IMR-90 (cell line): ENCODE measurements around the gene POLR3K. TPM values are rescaled to one million over a fixed set of nuclear protein-coding genes. Genes with fewer than 3 reads are reported as not detected.

ENCODE experiments used
- ATAC-seq: fragments of 200-7000 bp; cut with Tn5 transposase; 2 replicates; pipeline ENCODE4 v1.9.1; 2020; ENCODE audit warnings: low read depth, mild to moderate bottlenecking, moderate library complexity
- BruUV-seq: library from RNA; stranded (reverse); fragments of 400-500 nt; replicated peaks from 2 replicates; lab custom pipeline; 2021; lab: Mats Ljungman, UMichigan
- CTCF ChIA-PET: fragments of 300-600 bp; formaldehyde crosslinking; extraction: SDS; loops from one replicate; lab custom pipeline; 2021; ENCODE audit warnings: antibody characterized with exemption; lab: Yijun Ruan, JAX
- POLR2A ChIA-PET: fragments of 300-600 bp; sonication (Branson Sonifier 250); formaldehyde crosslinking; loops from one replicate; lab custom pipeline; 2022; ENCODE audit warnings: antibody characterized with exemption; ENCODE audit not compliant: unreplicated experiment; lab: Charles Lee
- DNase-seq: peaks from one replicate; pipeline ENCODE4 v3.0.0; 2013
- H2AFZ ChIP-seq: replicated peaks from 2 replicates; pipeline ENCODE3; 2013; ENCODE audit warnings: low read length, mild to moderate bottlenecking; ENCODE audit not compliant: poor library complexity
- H2AK5ac ChIP-seq: 2 replicates; pipeline ENCODE4 v1.6.1; 2013; ENCODE audit warnings: low read depth, low read length, inconsistent platforms
- H2AK9ac ChIP-seq: replicated peaks from 2 replicates; pipeline ENCODE3; 2013; ENCODE audit warnings: mild to moderate bottlenecking, low read depth, low read length, moderate library complexity; ENCODE audit not compliant: poor library complexity
- H2BK120ac ChIP-seq: 2 replicates; pipeline ENCODE4 v1.6.1; 2013; ENCODE audit warnings: low read depth, low read length, inconsistent platforms
- H2BK15ac ChIP-seq: 3 replicates; pipeline ENCODE4 v1.6.1; 2013; ENCODE audit warnings: low read depth, low read length, inconsistent platforms
- H2BK20ac ChIP-seq: 2 replicates; pipeline ENCODE4 v1.6.1; 2013; ENCODE audit warnings: low read depth, mild to moderate bottlenecking, inconsistent platforms, low read length, moderate library complexity
- H2BK5ac ChIP-seq: 2 replicates; pipeline ENCODE4 v1.6.1; 2013; ENCODE audit warnings: mild to moderate bottlenecking, low read depth, low read length, inconsistent platforms; ENCODE audit not compliant: poor library complexity, severe bottlenecking
- H3K14ac ChIP-seq: replicated peaks from 2 replicates; pipeline ENCODE4 v1.6.1; 2013; ENCODE audit warnings: low read depth, low read length, inconsistent platforms
- H3K18ac ChIP-seq: 2 replicates; pipeline ENCODE4 v1.6.1; 2013; ENCODE audit warnings: low read depth, low read length, control low read depth
- H3K23ac ChIP-seq: 2 replicates; pipeline ENCODE4 v1.6.1; 2013; ENCODE audit warnings: low read depth, low read length, inconsistent platforms
- H3K27ac ChIP-seq: 2 replicates; pipeline ENCODE4 v1.5.1; 2013; ENCODE audit warnings: mild to moderate bottlenecking, control low read depth, low read length; ENCODE audit not compliant: insufficient read depth
- H3K27me3 ChIP-seq: 2 replicates; pipeline ENCODE4 v1.6.1; 2013; ENCODE audit warnings: low read length; ENCODE audit not compliant: control insufficient read depth, insufficient read depth
- H3K36me3 ChIP-seq: 2 replicates; pipeline ENCODE4 v1.6.1; 2013; ENCODE audit warnings: low read length, mixed read lengths; ENCODE audit not compliant: control insufficient read depth, insufficient read depth
- H3K4ac ChIP-seq: 2 replicates; pipeline ENCODE4 v1.6.1; 2013; ENCODE audit warnings: low read depth, low read length, inconsistent platforms
- H3K4me1 ChIP-seq: 2 replicates; pipeline ENCODE4 v1.6.1; 2013; ENCODE audit warnings: low read length, mixed read lengths; ENCODE audit not compliant: control insufficient read depth, insufficient read depth
- H3K4me2 ChIP-seq: 2 replicates; pipeline ENCODE4 v1.6.1; 2013; ENCODE audit warnings: low read depth, mild to moderate bottlenecking, control low read depth, low read length, moderate library complexity
- H3K4me3 ChIP-seq: 2 replicates; pipeline ENCODE4 v1.5.1; 2013; ENCODE audit warnings: low read depth, mild to moderate bottlenecking, control low read depth, low read length, moderate library complexity; ENCODE audit not compliant: insufficient read depth
- H3K56ac ChIP-seq: 2 replicates; pipeline ENCODE4 v1.6.1; 2013; ENCODE audit warnings: low read length, inconsistent platforms; ENCODE audit not compliant: insufficient read depth; ENCODE audit errors: extremely low read depth
- H3K79me1 ChIP-seq, 2 experiments: 2 replicates each; pipeline ENCODE4 v1.6.1; 2013; ENCODE audit warnings: low read length in 2 of 2, inconsistent platforms in 1 of 2, low read depth in 1 of 2
- H3K9ac ChIP-seq: 2 replicates; pipeline ENCODE4 v1.6.1; 2013; ENCODE audit warnings: low read depth, low read length, control low read depth
- H3K9me1 ChIP-seq: 2 replicates; pipeline ENCODE4 v1.6.1; 2013; ENCODE audit warnings: low read length, inconsistent platforms; ENCODE audit not compliant: insufficient read depth
- H3K9me3 ChIP-seq: 2 replicates; pipeline ENCODE4 v1.6.1; 2013; ENCODE audit warnings: low read length; ENCODE audit not compliant: control insufficient read depth, insufficient read depth
- H4K20me1 ChIP-seq: 2 replicates; pipeline ENCODE4 v1.6.1; 2013; ENCODE audit warnings: low read length, inconsistent platforms; ENCODE audit not compliant: insufficient read depth
- H4K5ac ChIP-seq: 2 replicates; pipeline ENCODE4 v1.6.1; 2013; ENCODE audit warnings: mild to moderate bottlenecking, low read depth, low read length, control low read depth
- H4K8ac ChIP-seq, 2 experiments: 2 replicates each; pipeline ENCODE4 v1.6.1; 2013; ENCODE audit warnings: low read depth in 2 of 2, low read length in 2 of 2, control low read depth in 1 of 2, inconsistent platforms in 1 of 2
- H4K91ac ChIP-seq: 2 replicates; pipeline ENCODE4 v1.6.1; 2013; ENCODE audit warnings: low read depth, low read length, inconsistent platforms; ENCODE audit not compliant: insufficient read depth
- CHD1 ChIP-seq: IDR thresholded peaks from 2 replicates; pipeline ENCODE4 v1.6.1; 2012; ENCODE audit warnings: low read depth, low read length, improper control_type of control experiment
- ELK1 ChIP-seq: fragments of 150-350 bp; IDR thresholded peaks from 2 replicates; pipeline ENCODE4 v1.6.1; 2016; ENCODE audit warnings: low read depth, mild to moderate bottlenecking, low read length, moderate library complexity, borderline replicate concordance
- FOS ChIP-seq: fragments of 150-350 bp; IDR thresholded peaks from 2 replicates; pipeline ENCODE4 v1.6.1; 2016; ENCODE audit warnings: low read depth, low read length
- MAFK ChIP-seq: IDR thresholded peaks from 2 replicates; pipeline ENCODE4 v1.6.1; 2012; ENCODE audit warnings: low read depth, low read length, improper control_type of control experiment
- MAZ ChIP-seq: IDR thresholded peaks from 2 replicates; pipeline ENCODE4 v1.6.1; 2012; ENCODE audit warnings: low read depth, mild to moderate bottlenecking, low read length, improper control_type of control experiment, moderate library complexity, borderline replicate concordance
- POLR2A ChIP-seq: IDR thresholded peaks from 2 replicates; pipeline ENCODE4 v1.6.1; 2012; ENCODE audit warnings: mild to moderate bottlenecking, low read depth, low read length
- RAD21 ChIP-seq: IDR thresholded peaks from 2 replicates; pipeline ENCODE4 v1.6.1; 2012; ENCODE audit warnings: low read length, improper control_type of control experiment
- SMC3 ChIP-seq: fragments of 150-350 bp; IDR thresholded peaks from 2 replicates; pipeline ENCODE4 v1.6.1; 2016; ENCODE audit warnings: low read depth, mild to moderate bottlenecking, antibody characterized with exemption, low read length, moderate library complexity
- USF2 ChIP-seq: fragments of 150-350 bp; IDR thresholded peaks from 2 replicates; pipeline ENCODE4 v1.6.1; 2017; ENCODE audit warnings: mild to moderate bottlenecking, antibody characterized with exemption, low read length, low read depth
- WGBS, 2 experiments: methylation state at CpG; one replicate each; pipeline versions ENCODE4 v1.1.5 to v1.1.7; 2013; ENCODE audit warnings: missing lambda C conversion rate in 2 of 2; ENCODE audit not compliant: insufficient read length in 1 of 2; ENCODE audit errors: extremely low coverage in 2 of 2; 5-methylcytosine and 5-hydroxymethylcytosine counted together
- dilution Hi-C: fragments of 300-500 bp; cut with HindIII; formaldehyde crosslinking; loops from one replicate; pipeline ENCODE4 v1.14.3; 2018; ENCODE audit warnings: low sequenced_read_pairs; ENCODE audit not compliant: unreplicated experiment
- in situ Hi-C: fragments of 300-500 bp; cut with MboI; formaldehyde crosslinking; loops from 3 replicates; pipeline ENCODE4 v1.14.3; 2019; ENCODE audit warnings: low sequenced_read_pairs, inconsistent platforms, mixed read lengths
- intact Hi-C: fragments of 100-400 bp; cut with micrococcal nuclease; formaldehyde crosslinking; loops from 2 replicates; pipeline ENCODE4 v1.10.0; 2022
- polyA plus RNA-seq, 3 experiments: library from polyadenylated mRNA; depleted of rRNA; stranded (reverse); fragments of >200 nt; gene quantifications; 2 replicates each; pipeline ENCODE4 v1.2.3, GENCODE V29; 2012; ENCODE audit warnings: low replicate concordance in 1 of 3
- total RNA-seq: library from RNA; depleted of rRNA; stranded (reverse); fragments of >200 nt; gene quantifications from 2 replicates; pipeline ENCODE4 v1.2.3, GENCODE V29; 2012

POLR3K gene
- total and polyA plus RNA-seq, 2 of the 4 experiments (the other 2 are of a cell fraction): 9.0 to 39.5 TPM

DNA sequence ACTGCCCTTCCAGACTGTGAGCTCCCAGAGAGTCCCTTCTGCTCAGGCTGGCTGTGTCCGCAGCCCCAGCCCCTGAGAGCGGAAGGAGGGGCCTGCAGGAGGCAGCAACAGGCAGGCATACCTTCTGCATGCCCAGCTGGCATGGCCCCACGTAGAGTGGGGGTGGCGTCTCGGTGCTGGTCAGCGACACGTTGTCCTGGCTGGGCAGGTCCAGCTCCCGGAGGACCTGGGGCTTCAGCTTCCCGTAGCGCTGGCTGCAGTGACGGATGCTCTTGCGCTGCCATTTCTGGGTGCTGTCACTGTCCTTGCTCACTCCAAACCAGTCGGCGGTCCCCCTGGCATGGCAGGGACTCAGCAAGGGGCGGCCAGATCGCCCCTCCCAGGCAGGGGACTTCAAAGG, 10.1 kb upstream of the POLR3K start (continued):
- no peak for TF ChIP-seq POLR2A

DNA sequence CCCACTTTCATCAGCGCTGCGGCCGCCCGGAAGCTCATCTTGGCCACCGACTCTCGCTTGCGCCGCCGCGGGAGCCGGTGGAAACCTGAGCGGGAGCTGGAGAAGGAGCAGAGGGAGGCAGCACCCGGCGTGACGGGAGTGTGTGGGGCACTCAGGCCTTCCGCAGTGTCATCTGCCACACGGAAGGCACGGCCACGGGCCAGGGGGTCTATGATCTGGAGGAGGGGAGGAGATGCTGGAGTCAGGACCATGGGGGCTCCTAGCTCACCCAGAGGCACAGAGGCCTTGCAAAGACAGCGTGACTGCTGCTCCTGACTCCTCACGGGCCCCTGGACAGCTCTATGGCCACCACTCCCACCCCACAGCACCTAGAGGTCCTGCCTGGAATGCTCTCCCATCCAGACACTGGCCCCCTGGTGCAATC, 9.6 kb upstream of the POLR3K start:
- H3K9me1 ChIP-seq: no peaks in the 10 kb centered on the region
- no peak overlapping the region for H3K27ac ChIP-seq
- BruUV-seq: no TSS peak
- in situ Hi-C loops (no loop called here), dilution Hi-C loops (no loop called here), intact Hi-C loops (no loop called here)
- H2BK5ac ChIP-seq: no peak overlapping the region
- no peak overlapping the region for H2AK5ac ChIP-seq
- no peak overlapping the region for H4K5ac ChIP-seq
- H3K27me3 ChIP-seq: no peaks in the 10 kb centered on the region
- no peak overlapping the region for H3K18ac ChIP-seq
- H3K4me3 ChIP-seq: no peak overlapping the region
- peaks cover 24 to 62% of the 10 kb centered on the region in 2 experiments for H3K79me1 ChIP-seq
- ChIA-PET CTCF (interaction anchor here (1.0 to 1.1 kb wide), 2 partner anchors 32 to 34 kb away, joined by 3 to 5 read pairs; no protein-coding TSS in a partner anchor), POLR2A (no interaction called here)
- H2BK120ac ChIP-seq: no peak overlapping the region
- DNase-seq: no peak
- no peak for ATAC-seq
- H2AFZ ChIP-seq: no peak overlapping the region
- H3K14ac ChIP-seq: no peak overlapping the region
- H3K36me3 ChIP-seq: peaks cover 69% of the 10 kb centered on the region
- H4K20me1 ChIP-seq: peaks cover 72% of the 10 kb centered on the region
- no peak overlapping the region for H2AK9ac ChIP-seq
- no peak overlapping the region for H3K23ac ChIP-seq
- H3K9me3 ChIP-seq: no peaks in the 10 kb centered on the region
- peaks cover 15% of the 10 kb centered on the region for H3K4me1 ChIP-seq
- H3K9ac ChIP-seq: no peak overlapping the region
- H2BK20ac ChIP-seq: no peak overlapping the region
- H2BK15ac ChIP-seq: no peak overlapping the region
- WGBS, 2 experiments: 96% methylated on average over 10 of the region's 21 CpGs; no CpG with 5 or more reads in 1 of the 2 experiments
- no peak overlapping the region for H3K56ac ChIP-seq
- H4K91ac ChIP-seq: no peak overlapping the region
- no peak for TF ChIP-seq ELK1
- no peak for TF ChIP-seq MAFK
- no peak for TF ChIP-seq SMC3
- no peak for TF ChIP-seq CHD1
- TF ChIP-seq MAZ: no peak
- TF ChIP-seq RAD21: no peak
- TF ChIP-seq USF2: no peak
- no peak for TF ChIP-seq FOS
- no peak overlapping the region for H4K8ac ChIP-seq
- no peak overlapping the region for H3K4ac ChIP-seq
- no peak overlapping the region for H3K4me2 ChIP-seq
